Stimulated activated CD8-positive, alpha-beta memory T cell treated with anti-CD3 and anti-CD28 coated beads, Interleukin-4, amount 100 ng/mL, for 24 hours (primary cell): ENCODE results near the gene ARMC12.
"Not testable (repeated sequence)": the region's sequence is repeated elsewhere in the genome, so short reads cannot be mapped to it uniquely, and the experiment has no call there.

Experiments used
- DNase-seq: peaks from one replicate; pipeline ENCODE4 v3.0.0-alpha.2; 2020; ENCODE audit warnings: low read depth

ARMC12 gene

GRCh38 chr6:35736982-35737412 lies at the start of gene ARMC12:
Gene ARMC12, plus strand, starts transcription at chr6:35737032. Its CDS starts 77 bp downstream, at chr6:35737109.
- no peak for DNase-seq

- peak; percentile 48 for DNase-seq
These were observed 48.9 kb upstream of the ARMC12 start for GRCh38 chr6:35687658-35688604.

- DNase-seq = peak; percentile 90
These were observed 48.1 kb upstream of the ARMC12 start, which contains the start of gene FKBP5 for GRCh38 chr6:35688605-35689322. Gene FKBP5, minus strand, starts transcription at chr6:35688915. Its CDS starts 46,091 bp downstream, at chr6:35642824.

- DNase-seq = not testable (repeated sequence)
These were observed 46.8 kb upstream of the ARMC12 start for GRCh38 chr6:35690006-35690405.

GRCh38 chr6:35690484-35690883 lies 46.3 kb upstream of the ARMC12 start:
- DNase-seq = no peak

GRCh38 chr6:35691027-35691824 lies 45.6 kb upstream of the ARMC12 start:
- no peak for DNase-seq

GRCh38 chr6:35694462-35694861 lies 42.4 kb upstream of the ARMC12 start:
- DNase-seq = no peak

GRCh38 chr6:35698430-35698829 lies 38.4 kb upstream of the ARMC12 start:
- DNase-seq = not testable (repeated sequence)

GRCh38 chr6:35698858-35699257 lies 38.0 kb upstream of the ARMC12 start:
- no peak for DNase-seq

- DNase-seq = no peak
These were observed 33.3 kb upstream of the ARMC12 start for GRCh38 chr6:35703554-35703953.

GRCh38 chr6:35706468-35706867 lies 30.4 kb upstream of the ARMC12 start:
- DNase-seq = no peak

- no peak for DNase-seq
These were observed 29.0 kb upstream of the ARMC12 start for GRCh38 chr6:35707714-35708407.

GRCh38 chr6:35708585-35708984 lies 28.2 kb upstream of the ARMC12 start:
- DNase-seq = no peak

- no peak for DNase-seq
These were observed 26.5 kb upstream of the ARMC12 start for GRCh38 chr6:35710241-35710847.

- DNase-seq = no peak
These were observed 25.1 kb upstream of the ARMC12 start for GRCh38 chr6:35711731-35712130.

- no peak for DNase-seq
These were observed 23.6 kb upstream of the ARMC12 start for GRCh38 chr6:35713006-35713767.

- DNase-seq = no peak
These were observed 20.0 kb upstream of the ARMC12 start for GRCh38 chr6:35716798-35717197.

- DNase-seq = no peak
These were observed 19.1 kb upstream of the ARMC12 start for GRCh38 chr6:35717449-35718374.

GRCh38 chr6:35718375-35718736 lies 18.5 kb upstream of the ARMC12 start:
- DNase-seq = no peak
